NB4 (cell line): Measurements from ENCODE around the gene ITGA1.

Source experiments
- MAX ChIP-seq: IDR thresholded peaks from 2 replicates; pipeline ENCODE4 v1.6.1; 2011; ENCODE audit warnings: low read depth, low read length
- MYC ChIP-seq: IDR thresholded peaks from 2 replicates; pipeline ENCODE4 v1.6.1; 2011; ENCODE audit warnings: low read depth, low read length
- POLR2A ChIP-seq: IDR thresholded peaks from 2 replicates; pipeline ENCODE4 v1.6.1; 2011; ENCODE audit warnings: mild to moderate bottlenecking; ENCODE audit not compliant: insufficient read length; ENCODE audit errors: extremely low read depth
- TF ChIP-seq, protein P1 (sequence below): IDR thresholded peaks from one replicate; pipeline ENCODE4 v1.5.1; 2012; ENCODE audit warnings: low read depth, low read length

GRCh38 chr5:52804387-52804791 lies 16.7 kb downstream of the ITGA1 start:
- no peak for TF ChIP-seq MAX
- TF ChIP-seq, protein P1, sequence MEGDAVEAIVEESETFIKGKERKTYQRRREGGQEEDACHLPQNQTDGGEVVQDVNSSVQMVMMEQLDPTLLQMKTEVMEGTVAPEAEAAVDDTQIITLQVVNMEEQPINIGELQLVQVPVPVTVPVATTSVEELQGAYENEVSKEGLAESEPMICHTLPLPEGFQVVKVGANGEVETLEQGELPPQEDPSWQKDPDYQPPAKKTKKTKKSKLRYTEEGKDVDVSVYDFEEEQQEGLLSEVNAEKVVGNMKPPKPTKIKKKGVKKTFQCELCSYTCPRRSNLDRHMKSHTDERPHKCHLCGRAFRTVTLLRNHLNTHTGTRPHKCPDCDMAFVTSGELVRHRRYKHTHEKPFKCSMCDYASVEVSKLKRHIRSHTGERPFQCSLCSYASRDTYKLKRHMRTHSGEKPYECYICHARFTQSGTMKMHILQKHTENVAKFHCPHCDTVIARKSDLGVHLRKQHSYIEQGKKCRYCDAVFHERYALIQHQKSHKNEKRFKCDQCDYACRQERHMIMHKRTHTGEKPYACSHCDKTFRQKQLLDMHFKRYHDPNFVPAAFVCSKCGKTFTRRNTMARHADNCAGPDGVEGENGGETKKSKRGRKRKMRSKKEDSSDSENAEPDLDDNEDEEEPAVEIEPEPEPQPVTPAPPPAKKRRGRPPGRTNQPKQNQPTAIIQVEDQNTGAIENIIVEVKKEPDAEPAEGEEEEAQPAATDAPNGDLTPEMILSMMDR, result no peak
- TF ChIP-seq MYC, result no peak
- TF ChIP-seq POLR2A, result no peak
